Coronary artery (tissue), 2 donors: ENCODE data around the gene TRPV2.

Experiments
- DNase-seq: peaks from one replicate; pipeline ENCODE4 v3.0.0-alpha.2; 2017; ENCODE audit warnings: low spot score
- H3K27ac ChIP-seq, 2 donors: fragments of 200-600 bp; sonication (generic); one replicate each; pipeline ENCODE4 v1.5.1; 2016 to 2019
- H3K4me3 ChIP-seq: fragments of 200-600 bp; sonication (generic); 2 replicates; pipeline ENCODE4 v1.5.1; 2016; ENCODE audit warnings: mild to moderate bottlenecking, moderate library complexity
- CTCF ChIP-seq: fragments of 200-600 bp; sonication (generic); IDR thresholded peaks from one replicate; pipeline ENCODE4 v1.5.1; 2019; ENCODE audit warnings: antibody characterized with exemption

The TRPV2 gene

GRCh38 chr17:16443511-16444257, 28.3 kb downstream of the TRPV2 start:
- no peak overlapping the region for H3K27ac ChIP-seq
- H3K4me3 ChIP-seq, result no peak overlapping the region
- no peak for DNase-seq
- TF ChIP-seq CTCF, result no peak

DNA sequence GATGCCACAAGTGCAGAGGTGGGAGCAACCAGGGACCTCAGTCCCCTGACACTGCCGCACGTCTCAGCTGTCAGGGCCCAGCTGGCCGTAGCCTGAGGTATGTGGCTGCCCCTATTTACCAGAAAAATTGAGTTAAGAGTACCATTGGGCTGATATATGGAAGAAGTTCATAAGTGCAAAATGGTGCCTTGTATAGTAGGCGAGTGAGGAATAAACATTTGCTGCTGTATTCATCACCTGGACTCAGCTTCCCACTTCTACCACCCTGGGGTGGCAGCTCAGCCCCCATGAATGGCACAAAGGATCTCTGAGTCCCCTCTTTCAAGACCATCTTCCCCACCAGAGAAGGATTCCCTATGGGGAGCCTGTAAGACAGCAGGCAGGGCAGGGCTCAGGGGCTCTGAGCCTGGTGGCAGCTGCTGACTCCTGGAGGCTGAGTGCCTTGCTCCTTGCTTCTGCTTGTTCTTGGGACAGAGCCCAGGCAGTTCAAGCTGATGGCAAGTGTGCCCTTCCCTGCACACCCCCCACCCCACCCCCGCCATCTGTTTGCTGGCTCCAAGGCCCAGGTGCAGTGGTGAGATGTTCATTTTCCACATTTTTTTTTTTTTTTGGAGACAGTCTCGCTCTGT, 29.0 kb downstream of the TRPV2 start:
- TF ChIP-seq CTCF, result no peak
- H3K27ac ChIP-seq, result no peak overlapping the region
- DNase-seq, result no peak

GRCh38 chr17:16446338-16446983, 31.1 kb downstream of the TRPV2 start:
- no peak overlapping the region for H3K27ac ChIP-seq
- no peak overlapping the region for H3K4me3 ChIP-seq
- DNase-seq, result no peak
- no peak for TF ChIP-seq CTCF

More for the DNA sequence above, 29.0 kb downstream of the TRPV2 start:
- no peak overlapping the region for H3K4me3 ChIP-seq

- Histone ChIP-seq H3K4me3 (no peak overlapping the region), H3K27ac (no peak overlapping the region)
- TF ChIP-seq CTCF, result no peak
- no peak for DNase-seq
Measured at GRCh38 chr17:16447676-16448075, 32.3 kb downstream of the TRPV2 start.

DNA sequence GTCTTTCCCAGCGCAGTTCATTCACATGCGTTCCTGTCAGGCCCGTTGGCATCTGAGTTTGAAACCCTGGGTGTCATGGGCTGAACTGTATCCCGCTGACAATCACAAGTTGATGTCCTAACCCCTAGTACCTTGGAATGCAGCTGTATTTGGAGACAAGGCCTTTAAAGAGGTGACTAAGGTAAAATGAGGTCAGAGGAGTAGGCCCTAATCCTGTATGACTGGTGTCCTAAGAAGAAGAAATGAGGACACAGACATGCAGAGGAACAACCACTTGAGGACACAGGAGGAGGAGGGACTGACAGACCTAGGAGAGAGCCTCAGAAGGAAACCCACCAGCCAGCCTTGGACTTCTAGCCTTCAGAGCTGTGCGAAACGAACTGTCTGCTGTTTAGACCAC, 33.1 kb downstream of the TRPV2 start:
- Histone ChIP-seq H3K27ac (no peak overlapping the region), H3K4me3 (no peak overlapping the region)
- no peak for TF ChIP-seq CTCF
- DNase-seq, result no peak

DNA sequence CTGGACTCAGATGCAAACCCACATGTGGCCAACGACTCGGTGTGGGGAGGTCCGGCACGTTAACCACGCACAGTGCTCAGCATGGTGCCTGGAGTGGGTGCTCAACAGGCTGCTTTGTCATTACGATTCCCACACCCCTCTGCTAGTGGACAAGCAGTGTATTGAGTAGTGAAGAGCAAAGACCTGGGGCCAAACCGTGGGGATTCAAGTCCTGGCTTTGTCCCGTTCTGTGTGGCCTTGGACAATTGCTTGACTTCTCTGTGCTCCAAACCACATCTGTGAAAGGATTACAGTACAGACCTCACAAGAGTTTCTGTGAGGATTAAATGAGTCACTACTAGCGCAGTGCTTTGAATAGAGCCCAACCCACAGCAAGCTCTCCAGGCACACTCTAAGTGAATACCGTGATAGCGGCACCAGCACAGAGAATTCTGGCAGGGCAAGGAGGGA, 33.8 kb downstream of the TRPV2 start:
- Histone ChIP-seq H3K27ac (no peak overlapping the region), H3K4me3 (no peak overlapping the region)
- no peak for DNase-seq
- TF ChIP-seq CTCF, result no peak
